Stimulated activated CD8-positive, alpha-beta memory T cell treated with anti-CD3 and anti-CD28 coated beads, Interleukin-4, amount 100 ng/mL, for 24 hours (primary cell): ENCODE data around the gene LMBR1L.
A peak's percentile ranks its signal among the peaks of the same experiment; 100 is the strongest.
"Not testable (repeated sequence)": the region's sequence is repeated elsewhere in the genome, so short reads cannot be mapped to it uniquely, and the experiment has no call there.

Experiments used
- DNase-seq: peaks from one replicate; pipeline ENCODE4 v3.0.0-alpha.2; 2020; ENCODE audit warnings: low read depth

The LMBR1L gene

GRCh38 chr12:49110464-49111155 lies at the start of gene LMBR1L:
TSS of gene LMBR1L (minus strand) at chr12:49110847. CDS start at chr12:49110555, 292 bp downstream.
- peak; percentile 88 for DNase-seq

GRCh38 chr12:49160399-49160798 lies 49.8 kb upstream of the LMBR1L start:
- DNase-seq = no peak

DNA sequence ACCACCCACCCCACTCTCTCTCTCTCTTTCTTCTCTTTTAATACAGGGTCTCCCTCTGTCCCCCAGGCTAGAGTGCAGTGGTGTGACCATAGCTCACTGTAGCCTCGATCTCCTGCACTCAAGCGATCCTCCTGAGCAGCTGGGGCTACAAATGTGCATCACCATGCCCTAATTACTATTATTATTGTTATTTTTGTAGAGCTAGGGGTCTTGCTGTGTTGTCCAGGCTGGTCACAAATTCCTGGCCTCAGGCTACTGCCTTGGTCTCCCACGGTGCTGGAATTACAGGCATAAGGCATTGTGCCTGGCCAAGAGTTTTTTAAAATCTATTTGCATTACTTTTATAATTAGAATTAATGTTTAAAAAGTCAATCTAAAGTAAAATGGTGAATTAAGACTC lies 43.6 kb upstream of the LMBR1L start:
- DNase-seq = no peak

GRCh38 chr12:49147384-49147783 lies 36.7 kb upstream of the LMBR1L start:
- DNase-seq = no peak

DNA sequence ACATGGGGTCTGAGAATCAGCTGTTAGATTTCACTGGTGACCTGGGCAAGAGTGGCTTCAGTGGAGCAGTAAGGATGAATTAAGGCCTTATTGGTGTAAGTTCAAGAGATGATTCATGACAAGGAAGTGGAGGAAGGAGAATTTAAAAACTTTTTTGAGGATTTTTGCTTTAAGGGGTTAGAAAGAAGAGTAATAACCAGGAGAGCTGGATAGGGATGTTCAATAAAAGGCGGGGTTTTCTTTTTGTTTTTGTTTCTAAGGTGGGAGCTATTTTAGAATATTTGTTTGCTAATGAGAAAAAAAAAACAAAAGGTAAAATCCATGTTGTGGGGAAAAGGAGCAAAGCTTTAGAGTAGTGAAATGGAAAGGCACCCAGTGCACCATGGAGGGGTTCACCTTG lies 35.8 kb upstream of the LMBR1L start:
- no peak for DNase-seq

DNA sequence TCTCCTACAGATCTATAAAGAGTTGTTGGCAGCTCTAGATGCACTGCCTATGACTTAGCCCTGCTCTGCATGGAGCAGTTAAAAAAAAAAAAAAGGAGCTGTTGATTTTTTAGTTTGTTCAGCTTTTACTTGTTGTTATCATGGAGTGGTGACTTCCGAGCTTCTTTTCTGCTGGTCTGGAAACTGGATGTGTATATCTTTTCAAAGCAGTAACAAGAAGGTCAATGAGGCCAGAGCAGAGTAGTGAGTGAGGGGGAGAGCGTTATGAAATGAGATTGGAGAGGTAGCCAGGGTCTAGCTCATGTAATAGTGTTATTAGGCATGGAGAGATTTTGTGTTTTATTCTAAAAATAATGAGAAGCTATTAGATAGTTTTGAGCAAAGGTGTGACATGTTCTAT lies 33.7 kb upstream of the LMBR1L start:
- DNase-seq = no peak

DNA sequence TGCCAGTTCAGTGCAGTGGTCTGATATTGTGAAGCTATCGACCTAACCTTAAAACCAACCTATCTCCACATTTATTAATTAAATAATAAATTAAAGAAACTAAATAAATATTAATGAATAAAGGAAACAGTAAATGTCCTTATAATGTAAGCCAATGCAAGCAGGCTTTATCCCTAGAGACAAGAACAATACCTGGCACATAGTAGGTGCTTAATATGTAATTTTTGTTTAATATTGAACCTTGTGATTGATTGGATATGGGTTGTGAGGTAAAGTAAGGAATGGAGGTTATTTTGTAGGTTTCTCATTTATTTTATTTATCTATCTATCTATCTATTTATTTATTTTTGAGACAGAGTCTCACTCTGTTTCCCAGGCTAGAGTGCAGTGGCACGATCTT lies 28.4 kb upstream of the LMBR1L start:
- no peak for DNase-seq

DNA sequence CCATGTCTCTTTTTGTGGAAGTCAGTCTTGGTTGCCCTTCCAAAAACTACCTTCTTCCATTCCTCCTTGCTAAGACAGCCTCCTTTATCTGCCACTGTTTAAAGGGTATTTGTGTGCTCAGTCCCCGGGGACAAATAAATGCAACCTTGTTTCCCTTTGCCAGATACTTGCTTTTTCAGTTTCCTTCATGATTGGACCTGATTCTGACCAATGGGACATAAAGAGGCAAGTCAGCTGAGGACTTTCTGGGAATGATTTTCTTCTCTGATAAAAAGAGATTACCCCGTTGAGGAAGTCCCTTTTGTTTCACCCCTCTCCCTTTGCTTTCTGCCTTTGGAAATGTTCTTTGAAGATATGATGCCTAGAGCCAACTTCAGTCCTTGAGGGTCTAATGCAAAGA lies 27.9 kb upstream of the LMBR1L start:
- DNase-seq = no peak

DNA sequence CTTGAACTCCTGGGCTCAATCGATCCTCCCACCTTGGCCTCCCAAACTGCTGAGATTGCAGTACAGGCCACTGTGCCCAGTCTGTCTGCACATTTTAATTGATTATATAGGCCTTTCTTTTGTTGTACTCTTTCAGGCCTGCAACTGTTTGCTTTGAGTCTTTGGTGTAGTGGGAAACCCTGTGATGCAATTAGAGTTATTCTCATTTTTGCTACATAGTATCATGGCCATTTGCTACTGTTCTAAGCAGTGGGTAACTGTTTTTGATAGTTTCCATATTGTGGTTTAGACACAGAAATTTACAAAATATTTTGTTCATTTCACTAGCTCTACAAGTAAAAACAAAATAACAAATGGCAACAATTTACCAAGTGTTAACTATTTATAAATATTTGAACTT lies 26.8 kb upstream of the LMBR1L start:
- no peak for DNase-seq

GRCh38 chr12:49136997-49137396 lies 26.4 kb upstream of the LMBR1L start:
- not testable (repeated sequence) for DNase-seq

DNA sequence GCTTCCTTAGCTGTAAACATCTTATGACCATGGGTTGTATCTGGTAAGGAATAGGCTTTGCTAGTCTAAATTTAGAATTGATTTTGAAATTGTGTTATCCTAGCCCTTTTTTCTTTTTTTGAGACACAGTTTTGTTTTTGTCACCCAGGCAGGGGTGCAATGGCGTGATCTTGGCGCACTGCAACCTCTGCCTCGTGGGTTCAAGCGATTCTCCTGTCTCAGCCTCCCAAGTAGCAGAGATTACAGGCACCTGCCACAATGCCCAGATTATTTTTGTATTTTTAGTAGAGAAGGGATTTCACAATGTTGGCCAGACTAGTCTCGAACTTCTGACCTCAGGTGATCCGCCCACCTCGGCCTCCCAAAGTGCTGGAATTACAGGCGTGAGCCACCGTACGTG lies 22.9 kb upstream of the LMBR1L start:
- DNase-seq = no peak

- no peak for DNase-seq
Measured at GRCh38 chr12:49133014-49133413, 22.4 kb upstream of the LMBR1L start.

DNA sequence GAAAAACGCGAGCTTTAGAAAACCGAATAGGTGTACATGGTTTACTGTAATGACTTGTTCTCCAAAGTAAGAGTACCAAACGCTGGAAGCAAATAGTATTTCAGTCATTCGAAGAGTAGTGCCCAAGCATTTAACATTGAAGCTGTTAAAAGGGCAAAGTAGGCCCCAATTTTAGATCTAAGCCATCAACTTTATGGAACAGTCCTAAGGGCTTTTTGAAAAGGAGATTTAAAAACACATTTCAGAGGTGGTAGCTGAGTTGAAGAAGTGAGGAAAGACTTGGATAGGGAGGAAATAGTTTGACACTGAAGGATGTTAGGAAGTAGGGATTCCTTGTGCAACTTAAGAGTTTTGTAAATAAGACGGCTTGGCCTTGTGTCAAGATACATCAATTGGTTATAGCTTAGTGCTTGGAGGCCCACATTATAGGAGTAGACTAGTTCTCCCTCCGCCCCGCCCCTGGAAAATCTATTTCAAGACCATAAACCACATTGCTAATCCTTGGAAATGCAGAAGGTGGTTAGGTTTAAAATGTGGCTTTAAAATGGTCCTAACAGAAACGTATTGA lies 21.3 kb upstream of the LMBR1L start:
- no peak for DNase-seq

- DNase-seq = peak; percentile 81
Measured at GRCh38 chr12:49131051-49131893, 20.6 kb upstream of the LMBR1L start, which contains the start of gene TUBA1B. TSS of gene TUBA1B (minus strand) at chr12:49131395. CDS start at chr12:49131300, 95 bp downstream.

DNA sequence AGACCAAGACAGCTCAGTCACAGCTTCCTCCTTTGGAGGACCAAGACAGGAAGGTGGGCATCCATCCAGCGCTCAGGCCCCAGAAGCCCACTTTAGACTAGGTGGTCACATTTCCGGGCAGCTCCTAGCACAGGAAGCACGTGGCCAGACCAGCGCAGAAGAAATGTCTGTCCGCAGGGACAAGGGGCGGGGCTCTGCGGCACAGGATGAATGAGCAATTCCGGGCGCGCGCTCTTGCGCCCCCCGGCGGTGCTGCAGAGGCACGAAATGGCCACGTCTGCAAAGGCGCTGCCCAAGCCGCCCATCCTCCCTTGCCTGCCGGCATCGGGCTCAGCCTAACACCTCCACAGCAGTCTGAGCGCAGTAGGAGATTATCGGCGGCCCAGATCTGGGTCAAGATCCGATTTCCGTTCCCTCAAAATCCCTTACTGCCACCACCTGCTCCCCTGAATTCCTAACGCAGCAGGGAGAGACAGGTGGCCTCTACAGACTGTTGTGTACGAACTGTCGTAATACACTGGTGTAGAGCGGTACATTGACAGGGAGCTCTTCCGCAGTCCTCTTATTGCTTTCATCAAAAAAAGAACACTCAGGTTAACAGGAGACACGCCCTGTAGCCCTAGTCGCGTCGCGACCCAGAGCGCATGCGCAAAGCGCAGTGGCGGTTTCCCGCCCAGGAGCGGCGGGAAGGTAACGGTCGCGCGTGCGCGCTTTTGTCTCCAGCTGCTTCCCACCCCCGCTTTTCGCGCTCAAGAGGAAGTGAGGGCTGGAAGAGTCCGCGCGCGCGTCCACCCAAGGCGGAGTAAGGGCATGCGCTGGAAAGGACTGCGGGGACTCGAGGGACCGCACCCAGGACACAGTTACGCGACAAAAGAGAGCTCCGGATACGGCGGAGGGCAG lies 19.8 kb upstream of the LMBR1L start:
- DNase-seq = peak; percentile 86

DNA sequence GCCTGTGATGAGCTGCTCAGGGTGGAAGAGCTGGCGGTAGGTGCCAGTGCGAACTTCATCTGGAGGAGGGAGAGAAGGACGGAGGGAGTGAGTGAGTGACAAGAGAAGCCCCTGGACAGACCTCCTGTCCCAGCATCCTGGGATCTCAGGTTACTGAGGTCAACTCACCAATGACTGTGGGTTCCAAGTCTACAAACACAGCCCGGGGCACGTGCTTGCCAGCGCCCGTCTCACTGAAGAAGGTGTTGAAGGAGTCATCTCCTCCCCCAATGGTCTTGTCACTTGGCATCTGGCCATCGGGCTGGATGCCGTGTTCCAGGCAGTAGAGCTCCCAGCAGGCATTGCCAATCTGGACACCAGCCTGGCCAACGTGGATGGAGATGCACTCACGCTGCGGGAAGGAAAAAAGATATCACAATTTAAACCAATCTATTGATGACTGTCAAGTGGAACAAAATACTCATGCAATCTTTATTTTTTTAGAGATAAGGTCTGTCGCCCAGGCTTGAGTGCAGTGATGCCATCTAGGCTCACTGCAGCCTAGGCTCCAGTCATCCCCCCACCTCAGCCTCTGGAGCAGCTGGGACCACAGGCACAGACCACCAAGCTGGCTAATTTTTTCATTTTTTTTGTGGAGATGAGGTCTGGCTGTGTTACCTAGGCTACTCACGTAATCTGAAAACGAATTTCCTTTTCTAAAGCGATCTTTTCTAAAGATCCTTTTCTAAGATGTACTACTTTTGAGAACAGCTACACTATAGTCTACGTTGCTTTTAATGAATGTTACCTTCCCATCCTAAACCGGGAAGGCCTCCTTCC lies 18.9 kb upstream of the LMBR1L start:
- DNase-seq = no peak

DNA sequence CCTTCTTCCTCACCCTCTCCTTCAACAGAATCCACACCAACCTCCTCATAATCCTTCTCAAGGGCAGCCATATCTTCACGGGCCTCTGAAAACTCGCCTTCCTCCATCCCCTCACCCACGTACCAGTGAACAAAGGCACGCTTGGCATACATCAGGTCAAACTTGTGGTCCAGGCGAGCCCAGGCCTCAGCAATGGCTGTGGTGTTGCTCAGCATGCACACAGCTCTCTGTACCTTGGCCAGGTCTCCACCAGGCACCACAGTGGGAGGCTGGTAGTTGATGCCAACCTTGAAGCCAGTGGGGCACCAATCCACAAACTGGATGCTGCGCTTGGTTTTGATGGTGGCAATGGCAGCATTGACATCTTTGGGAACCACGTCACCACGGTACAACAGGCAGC lies 17.3 kb upstream of the LMBR1L start:
- not testable (repeated sequence) for DNase-seq

GRCh38 chr12:49126852-49127763 lies 16.5 kb upstream of the LMBR1L start:
- DNase-seq = no peak

- DNase-seq = no peak
Measured at GRCh38 chr12:49121047-49121696, 10.5 kb upstream of the LMBR1L start.
